ENCODE data around the gene TMEM108. TPM values are rescaled to one million over a fixed set of nuclear protein-coding genes. Genes with fewer than 3 reads are reported as not detected.

TMEM108 gene
- total and polyA plus RNA-seq, 2 of the 4 experiments (the other 2 are of a cell fraction): 0.18 to 2.2 TPM

- no peak for TF ChIP-seq CTCF (conservative IDR thresholded peaks at IDR 0.05; ENCODE audit: low read depth, low read length)
Measured at GRCh38 chr3:133413161-133414020, 375.2 kb downstream of the TMEM108 start (continued).

- H4K5ac ChIP-seq (ENCODE audit: low read depth, low read length): no peak overlapping the region
- intact Hi-C loops (cut with micrococcal nuclease): no loop called here
- WGBS, 2 experiments (ENCODE audit: extremely low coverage in 2 of 2, insufficient read length in 1 of 2): 92 to 100% methylated on average over 1 to 2 of the region's 4 CpGs
- no peak overlapping the region for H2BK20ac ChIP-seq (ENCODE audit: low read depth, low read length)
- H4K8ac ChIP-seq (ENCODE audit: low read depth in 2 of 2, low read length in 2 of 2): no peak overlapping the region
- no peaks in the 10 kb centered on the region for H4K20me1 ChIP-seq (ENCODE audit: insufficient read depth, low read length)
- peaks cover 20% of the 10 kb centered on the region for H3K4me1 ChIP-seq (ENCODE audit: control insufficient read depth, insufficient read depth, low read length)
- no peak overlapping the region; the same call in 1 of the 2 replicates for H3K27ac ChIP-seq (ENCODE audit: insufficient read depth, low read length)
- in situ Hi-C loops (cut with MboI; ENCODE audit: low sequenced_read_pairs): no loop called here
- no peak overlapping the region for H3K4me2 ChIP-seq (ENCODE audit: low read depth, low read length)
- H3K18ac ChIP-seq (ENCODE audit: low read depth, low read length): no peak overlapping the region
- CTCF ChIA-PET: interaction anchor here (1.4 to 2.0 kb wide), 2 partner anchors 373 to 688 kb away, joined by 5 to 7 read pairs; no protein-coding TSS in a partner anchor
- H3K36me3 ChIP-seq (ENCODE audit: control insufficient read depth, insufficient read depth, low read length): no peaks in the 10 kb centered on the region
- H2AK9ac ChIP-seq (replicated peaks; ENCODE audit: low read depth, low read length, poor library complexity): no peak overlapping the region
- DNase-seq (no peak), ATAC-seq (ENCODE audit: low read depth) (no peak)
- peak overlapping the region; percentile 95; the same call in 1 of the 2 replicates for H3K4ac ChIP-seq (ENCODE audit: low read depth, low read length)
- H2AK5ac ChIP-seq (ENCODE audit: low read depth, low read length): no peak overlapping the region
- no peaks in the 10 kb centered on the region for H3K27me3 ChIP-seq (ENCODE audit: control insufficient read depth, insufficient read depth, low read length)
- H3K79me1 ChIP-seq (ENCODE audit: low read depth in 1 of 2, low read length in 2 of 2): peaks cover 3 to 23% of the 10 kb centered on the region in 2 experiments; a peak in 2 of 4 replicates
- POLR2A ChIA-PET (ENCODE audit: unreplicated experiment): no interaction called here
- peak overlapping the region; percentile 90 for H2BK5ac ChIP-seq (ENCODE audit: low read depth, low read length, poor library complexity, severe bottlenecking)
- TF ChIP-seq RFX5 (IDR thresholded peaks at IDR 0.05; ENCODE audit: low read depth, low read length) (no peak), RAD21 (IDR thresholded peaks at IDR 0.05; ENCODE audit: low read length) (no peak), MAZ (IDR thresholded peaks at IDR 0.05; ENCODE audit: borderline replicate concordance, low read depth, low read length) (no peak), FOS (IDR thresholded peaks at IDR 0.05; ENCODE audit: low read depth, low read length) (no peak), MXI1 (IDR thresholded peaks at IDR 0.05; ENCODE audit: borderline replicate concordance, low read depth, low read length) (no peak)
- H3K23ac ChIP-seq (ENCODE audit: low read depth, low read length): peak overlapping the region; percentile 70; the same call in 1 of the 2 replicates
- H3K56ac ChIP-seq (ENCODE audit: extremely low read depth, insufficient read depth, low read length): no peak overlapping the region
- H3K9ac ChIP-seq (ENCODE audit: low read depth, low read length): no peak overlapping the region
- H2BK15ac ChIP-seq (ENCODE audit: low read depth, low read length): no peak overlapping the region; the same call in 2 of the 3 replicates
- peaks cover 9% of the 10 kb centered on the region; the same call in 1 of the 2 replicates for H3K9me1 ChIP-seq (ENCODE audit: insufficient read depth, low read length)
- BruUV-seq (replicated peaks): no TSS peak
- H2AFZ ChIP-seq (replicated peaks; ENCODE audit: low read length, poor library complexity): no peak overlapping the region
- H3K4me3 ChIP-seq (ENCODE audit: insufficient read depth, low read depth, low read length): no peak overlapping the region
- H4K91ac ChIP-seq (ENCODE audit: insufficient read depth, low read depth, low read length): no peak overlapping the region
- no peaks in the 10 kb centered on the region for H3K9me3 ChIP-seq (ENCODE audit: control insufficient read depth, insufficient read depth, low read length)
- H2BK120ac ChIP-seq (ENCODE audit: low read depth, low read length): no peak overlapping the region; the same call in 1 of the 2 replicates
- dilution Hi-C loops (cut with HindIII; ENCODE audit: low sequenced_read_pairs, unreplicated experiment): no loop called here
- no peak overlapping the region for H3K14ac ChIP-seq (replicated peaks; ENCODE audit: low read depth, low read length)
Measured at GRCh38 chr3:133414021-133414392, 375.8 kb downstream of the TMEM108 start.
